K562 (cell line): ENCODE results near the gene ADORA1. TPM values are rescaled to one million over a fixed set of nuclear protein-coding genes. Genes with fewer than 3 reads are reported as not detected.

Source experiments
- BHLHE40 ChIP-seq: IDR thresholded peaks from 2 replicates; pipeline ENCODE4 v1.6.1; 2011; ENCODE audit warnings: low read length, improper control_type of control experiment
- CBX1 ChIP-seq: sonication (generic); IDR thresholded peaks from 2 replicates; pipeline ENCODE4 v1.6.1; 2016; ENCODE audit warnings: antibody characterized with exemption, low read depth, mild to moderate bottlenecking
- CREB1 ChIP-seq, 2 experiments: sonication (generic) in 1 of 2; formaldehyde crosslinking in 1 of 2; IDR thresholded peaks; 2 replicates each; pipeline versions ENCODE4 v1.6.1 to v1.8.0; 2012 to 2022; ENCODE audit warnings: inconsistent platforms in 1 of 2, mild to moderate bottlenecking in 1 of 2, missing genetic modification reagents in 1 of 2, moderate library complexity in 1 of 2
- EP400 ChIP-seq: fragments of 450-650 bp; IDR thresholded peaks from 2 replicates; pipeline ENCODE4 v1.6.1; 2017; ENCODE audit warnings: antibody characterized with exemption, mild to moderate bottlenecking, moderate library complexity
- FOXA3 ChIP-seq, 2 experiments: fragments of 450-650 bp in 1 of 2; sonication (generic) in 1 of 2; formaldehyde crosslinking; IDR thresholded peaks in 1 of 2; conservative IDR thresholded peaks in 1 of 2; 2 replicates each; pipeline versions ENCODE4 v1.4.0 to v1.8.0; 2020 to 2022; ENCODE audit warnings: mild to moderate bottlenecking in 2 of 2, missing genetic modification reagents in 1 of 2
- TCF3 ChIP-seq: sonication (generic); formaldehyde crosslinking; IDR thresholded peaks from 2 replicates; pipeline ENCODE4 v1.4.0; 2020; ENCODE audit warnings: mild to moderate bottlenecking, missing genetic modification reagents
- ZFPM2 ChIP-seq: fragments of 250-450 bp; sonication (Bioruptor Pico); IDR thresholded peaks from 2 replicates; pipeline ENCODE4 v1.5.1; 2022; ENCODE audit warnings: mild to moderate bottlenecking
- ZSCAN32 ChIP-seq: fragments of 450-650 bp; formaldehyde crosslinking; IDR thresholded peaks from 2 replicates; pipeline ENCODE4 v1.4.0; 2020; ENCODE audit warnings: mild to moderate bottlenecking, moderate library complexity
- polyA plus RNA-seq, 8 experiments: library from polyadenylated mRNA; depleted of rRNA in 4 of 8; stranded (reverse) in 5 of 8; unstranded in 3 of 8; fragments of >200 nt; fragmentation: Nextera tagmentation in 2 of 8; fragmentation: Illumina TruSeq in 1 of 8; extraction: Ambion mirVana in 2 of 8; extraction: Trizol in 1 of 8; gene quantifications; 2 replicates each; pipeline versions ENCODE4 v1.2.1 to v1.2.3, GENCODE V29; 2011 to 2014; ENCODE audit warnings: inconsistent platforms in 1 of 8, missing spikeins in 1 of 8
- total RNA-seq, 7 experiments: library from RNA; depleted of rRNA in 6 of 7; stranded (reverse); fragments of >200 nt in 6 of 7; fragmentation: Illumina TruSeq in 2 of 7; extraction: Trizol in 2 of 7; gene quantifications; 2 replicates each; pipeline versions ENCODE4 v1.2.1 to v1.2.3, GENCODE V29; 2011 to 2021; ENCODE audit warnings: low replicate concordance in 1 of 7
- TF ChIP-seq, protein P1 (sequence below): fragments of 450-650 bp; IDR thresholded peaks from 2 replicates; pipeline ENCODE4 v1.6.1; 2016; ENCODE audit warnings: low read depth
- TF ChIP-seq, protein P2 (sequence below), 2 experiments: fragments of 200-800 bp in 1 of 2; sonication (Bioruptor generic) in 1 of 2; sonication (generic) in 1 of 2; formaldehyde crosslinking in 1 of 2; IDR thresholded peaks in 1 of 2; conservative IDR thresholded peaks in 1 of 2; 2 replicates each; pipeline versions ENCODE4 v1.5.0 to v1.6.1; 2016 to 2020; ENCODE audit warnings: missing compliant biosample characterization in 1 of 2, missing genetic modification characterization in 1 of 2, missing genetic modification reagents in 1 of 2
- TF ChIP-seq, protein P3 (sequence below): sonication (generic); formaldehyde crosslinking; IDR thresholded peaks from 2 replicates; pipeline ENCODE4 v1.8.0; 2022; ENCODE audit warnings: missing genetic modification reagents, mild to moderate bottlenecking, moderate library complexity, borderline replicate concordance
- TF ChIP-seq, protein P4 (sequence below): fragments of 250-450 bp; sonication (Bioruptor Pico); IDR thresholded peaks from 2 replicates; pipeline ENCODE4 v1.5.0; 2021
- TF ChIP-seq, protein P5 (sequence below): sonication (generic); formaldehyde crosslinking; IDR thresholded peaks from 2 replicates; pipeline ENCODE4 v1.8.0; 2022; ENCODE audit warnings: missing genetic modification reagents, mild to moderate bottlenecking, borderline replicate concordance

ADORA1 gene
- total and polyA plus RNA-seq, 9 of the 15 experiments (the other 6 are each of a cell fraction or from before 2014, with no cell fraction given): not detected

DNA sequence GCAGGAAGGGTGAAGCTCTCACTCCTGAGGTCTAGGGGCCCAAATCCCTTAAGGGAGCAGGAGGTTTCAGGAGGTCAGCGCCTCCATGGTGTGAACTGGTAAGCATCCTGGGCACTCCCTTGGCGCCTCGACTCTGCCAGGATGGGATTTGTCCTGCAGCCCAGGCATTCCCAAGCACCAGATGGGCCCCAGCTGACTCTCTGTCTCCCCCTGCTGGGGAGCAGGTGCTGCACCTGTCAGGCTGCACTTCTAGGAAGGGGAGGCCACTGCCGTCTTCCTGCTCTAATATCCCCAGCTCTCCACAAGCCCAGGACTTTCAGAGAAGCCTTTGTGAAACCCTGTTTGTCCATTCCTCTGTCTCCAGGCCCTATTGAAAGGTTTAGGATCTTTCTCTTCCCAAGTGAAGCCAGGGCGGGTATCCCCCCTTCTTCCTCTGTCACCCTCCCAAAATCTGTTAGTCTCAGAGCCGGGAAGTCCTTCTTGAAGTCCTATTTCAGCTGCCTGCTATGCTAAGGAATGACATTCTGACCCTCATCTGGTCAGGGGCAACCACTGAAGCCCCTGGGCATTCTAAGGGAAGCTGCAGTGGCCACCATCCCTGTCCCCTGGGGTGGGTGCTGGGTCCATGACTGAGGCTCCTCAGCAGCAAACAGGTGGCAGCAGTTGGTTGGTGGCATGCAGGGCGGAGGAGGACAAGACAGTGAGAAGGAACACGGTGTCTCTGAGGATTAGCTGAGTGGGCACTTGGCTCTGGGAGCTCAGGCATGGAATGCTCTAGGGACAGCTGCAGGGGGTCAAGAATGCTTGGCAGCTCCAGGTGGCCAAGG, 44.9 kb downstream of the ADORA1 start (continued):
- TF ChIP-seq, protein P1, sequence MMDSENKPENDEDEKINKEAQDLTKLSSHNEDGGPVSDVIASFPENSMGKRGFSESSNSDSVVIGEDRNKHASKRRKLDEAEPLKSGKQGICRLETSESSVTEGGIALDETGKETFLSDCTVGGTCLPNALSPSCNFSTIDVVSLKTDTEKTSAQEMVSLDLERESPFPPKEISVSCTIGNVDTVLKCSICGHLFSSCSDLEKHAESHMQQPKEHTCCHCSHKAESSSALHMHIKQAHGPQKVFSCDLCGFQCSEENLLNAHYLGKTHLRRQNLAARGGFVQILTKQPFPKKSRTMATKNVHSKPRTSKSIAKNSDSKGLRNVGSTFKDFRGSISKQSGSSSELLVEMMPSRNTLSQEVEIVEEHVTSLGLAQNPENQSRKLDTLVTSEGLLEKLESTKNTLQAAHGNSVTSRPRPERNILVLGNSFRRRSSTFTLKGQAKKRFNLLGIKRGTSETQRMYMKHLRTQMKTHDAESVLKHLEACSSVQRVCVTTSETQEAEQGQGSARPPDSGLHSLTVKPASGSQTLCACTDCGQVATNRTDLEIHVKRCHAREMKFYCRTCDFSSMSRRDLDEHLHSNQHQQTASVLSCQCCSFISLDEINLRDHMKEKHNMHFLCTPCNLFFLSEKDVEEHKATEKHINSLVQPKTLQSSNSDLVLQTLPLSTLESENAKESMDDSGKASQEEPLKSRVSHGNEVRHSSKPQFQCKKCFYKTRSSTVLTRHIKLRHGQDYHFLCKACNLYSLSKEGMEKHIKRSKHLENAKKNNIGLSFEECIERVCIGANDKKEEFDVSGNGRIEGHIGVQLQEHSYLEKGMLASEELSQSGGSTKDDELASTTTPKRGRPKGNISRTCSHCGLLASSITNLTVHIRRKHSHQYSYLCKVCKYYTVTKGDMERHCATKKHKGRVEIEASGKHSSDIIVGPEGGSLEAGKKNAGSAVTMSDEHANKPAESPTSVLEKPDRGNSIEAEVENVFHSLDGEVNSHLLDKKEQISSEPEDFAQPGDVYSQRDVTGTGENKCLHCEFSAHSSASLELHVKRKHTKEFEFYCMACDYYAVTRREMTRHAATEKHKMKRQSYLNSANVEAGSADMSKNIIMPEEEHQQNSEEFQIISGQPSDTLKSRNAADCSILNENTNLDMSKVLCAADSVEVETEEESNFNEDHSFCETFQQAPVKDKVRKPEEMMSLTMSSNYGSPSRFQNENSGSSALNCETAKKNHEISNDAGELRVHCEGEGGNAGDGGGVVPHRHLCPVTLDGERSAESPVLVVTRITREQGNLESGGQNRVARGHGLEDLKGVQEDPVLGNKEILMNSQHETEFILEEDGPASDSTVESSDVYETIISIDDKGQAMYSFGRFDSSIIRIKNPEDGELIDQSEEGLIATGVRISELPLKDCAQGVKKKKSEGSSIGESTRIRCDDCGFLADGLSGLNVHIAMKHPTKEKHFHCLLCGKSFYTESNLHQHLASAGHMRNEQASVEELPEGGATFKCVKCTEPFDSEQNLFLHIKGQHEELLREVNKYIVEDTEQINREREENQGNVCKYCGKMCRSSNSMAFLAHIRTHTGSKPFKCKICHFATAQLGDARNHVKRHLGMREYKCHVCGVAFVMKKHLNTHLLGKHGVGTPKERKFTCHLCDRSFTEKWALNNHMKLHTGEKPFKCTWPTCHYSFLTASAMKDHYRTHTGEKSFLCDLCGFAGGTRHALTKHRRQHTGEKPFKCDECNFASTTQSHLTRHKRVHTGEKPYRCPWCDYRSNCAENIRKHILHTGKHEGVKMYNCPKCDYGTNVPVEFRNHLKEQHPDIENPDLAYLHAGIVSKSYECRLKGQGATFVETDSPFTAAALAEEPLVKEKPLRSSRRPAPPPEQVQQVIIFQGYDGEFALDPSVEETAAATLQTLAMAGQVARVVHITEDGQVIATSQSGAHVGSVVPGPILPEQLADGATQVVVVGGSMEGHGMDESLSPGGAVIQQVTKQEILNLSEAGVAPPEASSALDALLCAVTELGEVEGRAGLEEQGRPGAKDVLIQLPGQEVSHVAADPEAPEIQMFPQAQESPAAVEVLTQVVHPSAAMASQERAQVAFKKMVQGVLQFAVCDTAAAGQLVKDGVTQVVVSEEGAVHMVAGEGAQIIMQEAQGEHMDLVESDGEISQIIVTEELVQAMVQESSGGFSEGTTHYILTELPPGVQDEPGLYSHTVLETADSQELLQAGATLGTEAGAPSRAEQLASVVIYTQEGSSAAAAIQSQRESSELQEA: no peak
- TF ChIP-seq BHLHE40 (peak; percentile 35; the same call in 1 of the 2 replicates), ZFPM2 (no peak), CREB1 (IDR thresholded peaks at IDR 0.05) (no peak), CREB1 (CRISPR knock-in tag; IDR thresholded peaks at IDR 0.05) (no peak), ZSCAN32 (CRISPR knock-in tag) (no peak), TCF3 (CRISPR knock-in tag) (peak; percentile 15; the same call in 1 of the 2 replicates), CBX1 (no peak), EP400 (no peak), FOXA3 (CRISPR knock-in tag; conservative IDR thresholded peaks at IDR 0.05 in 1 of 2, IDR thresholded peaks at IDR 0.05 in 1 of 2) (no peak)
- TF ChIP-seq, protein P2, sequence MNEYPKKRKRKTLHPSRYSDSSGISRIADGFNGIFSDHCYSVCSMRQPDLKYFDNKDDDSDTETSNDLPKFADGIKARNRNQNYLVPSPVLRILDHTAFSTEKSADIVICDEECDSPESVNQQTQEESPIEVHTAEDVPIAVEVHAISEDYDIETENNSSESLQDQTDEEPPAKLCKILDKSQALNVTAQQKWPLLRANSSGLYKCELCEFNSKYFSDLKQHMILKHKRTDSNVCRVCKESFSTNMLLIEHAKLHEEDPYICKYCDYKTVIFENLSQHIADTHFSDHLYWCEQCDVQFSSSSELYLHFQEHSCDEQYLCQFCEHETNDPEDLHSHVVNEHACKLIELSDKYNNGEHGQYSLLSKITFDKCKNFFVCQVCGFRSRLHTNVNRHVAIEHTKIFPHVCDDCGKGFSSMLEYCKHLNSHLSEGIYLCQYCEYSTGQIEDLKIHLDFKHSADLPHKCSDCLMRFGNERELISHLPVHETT (CRISPR knock-in tag; conservative IDR thresholded peaks at IDR 0.05 in 1 of 2, IDR thresholded peaks at IDR 0.05 in 1 of 2): no peak
- TF ChIP-seq, protein P3, sequence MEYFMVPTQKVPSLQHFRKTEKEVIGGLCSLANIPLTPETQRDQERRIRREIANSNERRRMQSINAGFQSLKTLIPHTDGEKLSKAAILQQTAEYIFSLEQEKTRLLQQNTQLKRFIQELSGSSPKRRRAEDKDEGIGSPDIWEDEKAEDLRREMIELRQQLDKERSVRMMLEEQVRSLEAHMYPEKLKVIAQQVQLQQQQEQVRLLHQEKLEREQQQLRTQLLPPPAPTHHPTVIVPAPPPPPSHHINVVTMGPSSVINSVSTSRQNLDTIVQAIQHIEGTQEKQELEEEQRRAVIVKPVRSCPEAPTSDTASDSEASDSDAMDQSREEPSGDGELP (CRISPR knock-in tag): peak; percentile 73; the same call in 1 of the 2 replicates
- TF ChIP-seq, protein P4, sequence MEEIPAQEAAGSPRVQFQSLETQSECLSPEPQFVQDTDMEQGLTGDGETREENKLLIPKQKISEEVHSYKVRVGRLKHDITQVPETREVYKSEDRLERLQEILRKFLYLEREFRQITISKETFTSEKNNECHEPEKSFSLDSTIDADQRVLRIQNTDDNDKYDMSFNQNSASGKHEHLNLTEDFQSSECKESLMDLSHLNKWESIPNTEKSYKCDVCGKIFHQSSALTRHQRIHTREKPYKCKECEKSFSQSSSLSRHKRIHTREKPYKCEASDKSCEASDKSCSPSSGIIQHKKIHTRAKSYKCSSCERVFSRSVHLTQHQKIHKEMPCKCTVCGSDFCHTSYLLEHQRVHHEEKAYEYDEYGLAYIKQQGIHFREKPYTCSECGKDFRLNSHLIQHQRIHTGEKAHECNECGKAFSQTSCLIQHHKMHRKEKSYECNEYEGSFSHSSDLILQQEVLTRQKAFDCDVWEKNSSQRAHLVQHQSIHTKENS: no peak
- TF ChIP-seq, protein P5, sequence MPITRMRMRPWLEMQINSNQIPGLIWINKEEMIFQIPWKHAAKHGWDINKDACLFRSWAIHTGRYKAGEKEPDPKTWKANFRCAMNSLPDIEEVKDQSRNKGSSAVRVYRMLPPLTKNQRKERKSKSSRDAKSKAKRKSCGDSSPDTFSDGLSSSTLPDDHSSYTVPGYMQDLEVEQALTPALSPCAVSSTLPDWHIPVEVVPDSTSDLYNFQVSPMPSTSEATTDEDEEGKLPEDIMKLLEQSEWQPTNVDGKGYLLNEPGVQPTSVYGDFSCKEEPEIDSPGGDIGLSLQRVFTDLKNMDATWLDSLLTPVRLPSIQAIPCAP (CRISPR knock-in tag): no peak
